ENCODE measurements around the gene TMEM170B.

GRCh38 chr6:11492464-11493290 lies 44.9 kb upstream of the TMEM170B start:
- TF ChIP-seq CTCF (IDR thresholded peaks at IDR 0.05) (no peak), POLR2AphosphoS5 (IDR thresholded peaks at IDR 0.05; ENCODE audit: insufficient read depth in 1 of 2, low read depth in 1 of 2) (no peak), POLR2A (IDR thresholded peaks at IDR 0.05) (no peak)

Data from vagina (tissue), 2 donors.